Middle frontal gyrus (tissue), 1 donor: ENCODE data around the gene KNDC1.
"Not testable (repeated sequence)": the region's sequence is repeated elsewhere in the genome, so short reads cannot be mapped to it uniquely, and the experiment has no call there.

ENCODE experiments used
- DNase-seq: peaks from one replicate; pipeline ENCODE4 v3.0.0-alpha.2; 2015; ENCODE audit warnings: low spot score; ENCODE audit errors: extremely low spot score

Gene KNDC1

GRCh38 chr10:133139551-133140065, 20.4 kb upstream of the KNDC1 start:
- no peak for DNase-seq

- no peak for DNase-seq
Observed at GRCh38 chr10:133140417-133141143, 19.4 kb upstream of the KNDC1 start.

DNA sequence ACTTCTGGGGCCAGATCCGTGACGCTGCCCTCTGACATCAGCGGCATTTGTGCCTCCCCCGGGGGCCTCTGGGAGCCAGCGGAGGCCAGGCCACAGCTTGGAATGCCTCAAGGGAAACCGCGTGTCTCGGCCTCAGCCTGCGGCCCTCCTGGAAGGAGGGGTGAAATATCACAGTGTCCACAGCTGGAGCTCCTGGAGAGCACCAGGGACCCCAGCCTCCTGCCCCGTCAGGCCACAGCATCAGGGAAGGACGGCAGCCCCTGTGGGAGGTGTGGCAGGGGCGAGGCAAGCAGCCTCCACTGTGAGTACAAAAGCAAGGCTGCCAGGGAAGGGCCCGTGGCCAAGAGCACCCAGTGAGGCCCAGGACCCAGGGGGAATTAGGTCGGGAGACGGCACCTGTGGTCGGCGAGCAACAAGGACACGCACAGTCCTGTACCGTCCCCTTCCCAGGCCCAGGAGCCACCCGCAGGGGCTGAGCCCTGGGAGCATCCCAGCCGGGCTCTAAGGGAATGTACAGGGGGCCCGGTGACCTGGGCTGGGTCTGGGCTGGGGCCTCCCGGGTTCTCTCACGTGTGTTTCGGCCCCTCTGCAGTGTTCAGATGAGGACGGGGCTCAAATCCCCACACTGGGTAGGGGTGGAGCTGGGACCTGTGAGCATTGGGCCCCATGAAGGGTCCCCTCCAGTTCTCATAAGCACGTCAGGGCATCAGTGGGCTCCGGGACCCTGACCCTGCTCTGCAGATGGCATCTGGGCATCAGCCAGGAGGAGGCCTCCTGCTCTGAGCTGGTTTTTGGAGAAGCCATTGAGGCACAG, 18.7 kb upstream of the KNDC1 start:
- no peak for DNase-seq

GRCh38 chr10:133141958-133142340, 18.1 kb upstream of the KNDC1 start:
- DNase-seq: no peak

DNA sequence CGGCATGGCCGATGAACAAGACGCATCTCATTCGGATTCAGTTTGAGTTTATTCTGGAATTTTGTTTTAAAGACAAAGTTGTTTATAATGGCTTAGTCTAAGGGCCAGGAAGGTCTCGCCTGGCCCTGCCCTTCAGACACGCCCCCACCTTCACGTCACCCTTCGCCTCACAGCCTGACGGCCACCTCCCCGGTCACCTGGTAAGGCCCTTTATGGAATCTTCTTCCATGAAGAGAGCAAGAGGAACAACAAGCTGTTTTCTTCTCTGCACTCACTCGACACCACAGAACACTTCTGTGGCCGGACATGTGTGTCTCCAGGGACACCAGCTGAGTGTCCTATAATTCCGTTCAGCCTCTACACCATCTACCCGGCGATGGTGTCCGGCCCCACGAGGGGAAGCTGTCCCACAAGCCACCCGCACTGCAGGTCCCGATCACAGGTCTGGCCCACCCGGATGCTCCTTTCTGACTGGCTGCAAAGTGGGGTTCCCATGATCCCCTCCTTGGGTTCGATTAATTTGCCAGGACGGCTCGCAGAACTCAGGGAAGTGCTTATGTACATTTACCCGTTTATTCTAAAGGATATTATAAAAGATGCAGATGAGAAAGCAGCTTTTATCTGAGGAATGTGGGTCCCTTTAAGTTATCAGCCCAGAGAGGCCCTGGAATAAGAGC, 17.4 kb upstream of the KNDC1 start:
- DNase-seq: no peak

DNA sequence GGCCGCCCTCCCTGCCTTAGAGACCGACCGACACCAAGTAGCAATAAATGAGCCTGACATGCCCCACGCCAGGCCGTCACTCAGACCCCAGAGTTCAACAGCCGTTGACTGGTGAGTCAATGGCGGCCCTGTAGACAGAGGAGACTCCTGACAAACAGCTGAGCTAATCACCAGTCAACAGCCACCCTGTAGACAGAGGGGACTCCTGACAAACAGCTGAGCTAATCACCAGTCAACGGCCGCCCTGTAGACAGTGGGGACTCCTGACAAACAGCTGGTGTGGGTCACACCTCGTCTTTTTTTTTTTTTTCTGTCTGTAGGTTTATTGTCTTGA, 16.9 kb upstream of the KNDC1 start:
- no peak for DNase-seq

DNA sequence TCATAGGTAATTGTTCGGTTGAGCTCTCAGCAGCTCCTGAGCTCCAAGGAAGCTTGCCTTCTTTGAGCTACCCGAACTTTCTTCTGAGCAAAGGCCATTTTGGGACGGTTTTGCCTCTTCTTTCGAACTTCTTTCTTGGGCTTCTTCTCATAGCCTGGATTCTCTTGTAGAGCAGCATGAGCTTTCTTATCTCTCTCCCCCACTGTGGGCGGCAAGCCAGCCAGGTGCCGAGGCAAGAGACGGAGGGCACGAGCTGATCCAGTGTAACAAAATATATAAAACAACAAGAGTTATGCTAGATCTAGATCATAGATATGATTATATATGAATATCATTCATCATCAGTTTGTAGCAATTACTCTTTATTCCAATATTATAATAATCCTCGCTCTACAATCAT, 16.5 kb upstream of the KNDC1 start:
- no peak for DNase-seq

- no peak for DNase-seq
Observed at GRCh38 chr10:133144771-133145170, 15.2 kb upstream of the KNDC1 start.

DNA sequence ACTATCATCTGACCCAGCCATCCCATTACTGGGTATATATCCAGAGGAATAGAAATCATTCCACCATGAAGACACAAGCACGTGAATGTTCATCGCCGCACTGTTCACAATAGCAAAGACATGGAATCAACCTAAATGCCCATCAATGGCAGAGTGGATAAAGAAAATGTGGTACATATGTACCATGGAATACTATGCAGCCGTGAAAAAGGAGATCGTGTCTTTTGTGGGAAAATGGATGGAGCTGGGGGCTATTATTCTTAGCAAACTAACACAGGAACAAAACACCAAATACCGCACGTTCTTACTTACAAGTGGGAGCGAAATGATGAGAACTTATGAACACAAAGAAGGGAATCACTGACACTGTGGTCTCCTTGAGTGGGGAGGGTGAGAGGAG, 9.8 kb upstream of the KNDC1 start:
- DNase-seq: no peak

DNA sequence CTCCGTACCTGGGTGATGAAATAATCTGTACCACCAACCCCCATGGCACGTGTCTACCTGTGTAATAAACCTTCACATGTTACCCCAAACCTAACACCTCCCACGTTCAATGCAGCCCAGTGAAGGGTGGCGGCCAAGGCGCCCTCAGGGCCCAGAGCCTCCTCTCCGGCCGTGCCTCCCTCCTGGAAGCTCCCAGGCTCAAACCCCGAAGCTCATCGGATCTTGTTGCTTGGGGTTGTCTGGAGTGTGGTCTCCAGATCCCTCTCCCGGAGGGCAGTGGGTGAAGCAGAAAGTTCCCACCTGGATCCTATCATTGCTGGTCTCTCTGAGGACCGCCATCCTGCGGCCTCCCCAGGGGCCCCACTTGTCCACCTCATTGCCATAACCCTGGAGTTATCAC, 9.4 kb upstream of the KNDC1 start:
- DNase-seq: no peak

DNA sequence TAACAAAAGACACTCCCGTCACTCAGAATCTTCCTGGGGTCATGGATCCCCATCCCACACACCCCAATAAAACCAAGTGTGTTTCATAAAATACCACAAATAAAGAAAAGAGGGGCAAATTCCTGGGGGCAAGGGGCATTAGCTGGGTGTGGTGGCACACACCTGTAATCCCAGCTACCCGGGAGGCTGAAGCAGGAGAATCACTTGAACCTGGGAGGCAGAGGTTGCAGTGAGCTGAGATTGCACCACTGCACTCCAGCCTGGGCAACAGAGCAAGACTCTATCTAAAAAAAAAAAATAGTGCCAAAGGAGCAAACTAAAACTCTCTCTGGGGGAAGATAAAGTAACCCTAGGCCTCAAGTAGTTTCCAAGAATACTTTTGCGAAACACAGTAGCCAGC, 8.9 kb upstream of the KNDC1 start:
- DNase-seq: not testable (repeated sequence)

GRCh38 chr10:133151543-133151972, 8.5 kb upstream of the KNDC1 start:
- DNase-seq: no peak

DNA sequence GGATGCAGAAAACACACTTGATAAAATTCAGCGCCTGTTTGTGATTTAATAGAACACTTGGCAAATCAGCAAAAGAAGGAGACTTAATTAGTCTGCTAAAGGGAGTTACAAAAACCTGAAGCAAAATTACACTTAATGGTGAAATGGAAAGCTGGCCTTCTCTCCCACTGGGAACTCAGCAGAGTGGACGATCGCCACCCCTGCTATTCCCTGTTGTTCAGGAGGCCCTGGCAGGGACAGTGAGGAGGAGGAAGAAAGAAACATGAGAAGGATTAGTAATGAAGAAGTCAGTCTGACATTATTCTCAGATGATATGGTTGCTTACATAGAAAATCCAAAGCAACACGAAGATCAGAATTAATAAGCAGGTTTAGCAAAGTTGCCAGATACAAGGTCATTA, 5.6 kb upstream of the KNDC1 start:
- DNase-seq: no peak

- no peak for DNase-seq
Observed at GRCh38 chr10:133154996-133155778, 4.8 kb upstream of the KNDC1 start.

DNA sequence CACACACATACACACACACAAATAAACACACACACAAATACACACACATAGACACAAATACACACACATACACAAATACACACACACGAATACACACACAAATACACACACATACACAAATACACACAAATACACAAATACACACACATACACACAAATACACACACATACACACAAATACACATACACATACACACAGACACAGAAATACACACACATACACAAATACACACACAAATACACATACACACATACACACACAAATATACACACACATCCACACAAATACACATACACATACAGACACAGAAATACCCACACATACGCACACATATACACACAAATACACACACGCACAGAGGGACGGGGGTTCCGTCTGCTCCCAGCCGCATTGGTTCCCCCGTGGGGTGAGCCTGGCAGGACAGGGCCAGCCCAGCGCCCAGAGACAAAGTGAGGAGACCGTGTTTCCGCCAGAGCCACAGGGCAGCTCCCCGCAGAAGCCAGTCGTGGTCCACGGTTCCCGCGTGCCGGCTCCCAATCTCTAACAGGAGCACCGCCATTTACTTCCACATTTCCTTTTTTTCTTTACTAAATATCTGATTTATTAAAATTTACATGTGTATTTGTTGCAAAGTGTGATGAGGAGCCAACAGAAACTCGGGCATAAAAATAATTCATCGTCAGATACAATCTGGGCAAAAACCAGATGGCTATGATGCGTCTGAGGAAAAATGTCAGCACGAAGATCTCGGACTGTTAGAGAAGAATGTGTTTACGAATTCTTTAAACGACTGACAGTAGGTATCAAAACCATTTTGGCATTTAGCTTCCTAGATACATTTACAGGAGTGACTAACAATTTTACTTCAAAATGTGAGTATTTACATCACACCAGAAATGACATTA, 3.1 kb upstream of the KNDC1 start:
- DNase-seq: no peak

GRCh38 chr10:133157662-133158436, 2.2 kb upstream of the KNDC1 start:
- no peak for DNase-seq

DNA sequence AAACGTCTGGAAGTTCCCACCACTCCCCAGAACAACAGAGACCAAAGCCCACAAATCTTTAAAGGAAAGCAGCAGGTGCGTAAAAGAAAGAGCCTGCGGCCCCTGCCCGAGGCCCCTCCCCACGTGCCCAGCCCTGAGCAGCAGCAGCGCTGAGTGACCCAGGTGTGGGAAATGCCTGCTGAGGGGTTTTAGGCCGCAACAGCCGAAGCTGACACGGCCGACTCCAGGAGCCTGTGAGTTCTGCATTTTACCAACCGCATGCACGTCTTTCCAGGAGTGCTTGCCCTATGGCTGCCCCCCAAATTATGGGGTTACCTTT, 1.6 kb upstream of the KNDC1 start:
- DNase-seq: no peak

DNA sequence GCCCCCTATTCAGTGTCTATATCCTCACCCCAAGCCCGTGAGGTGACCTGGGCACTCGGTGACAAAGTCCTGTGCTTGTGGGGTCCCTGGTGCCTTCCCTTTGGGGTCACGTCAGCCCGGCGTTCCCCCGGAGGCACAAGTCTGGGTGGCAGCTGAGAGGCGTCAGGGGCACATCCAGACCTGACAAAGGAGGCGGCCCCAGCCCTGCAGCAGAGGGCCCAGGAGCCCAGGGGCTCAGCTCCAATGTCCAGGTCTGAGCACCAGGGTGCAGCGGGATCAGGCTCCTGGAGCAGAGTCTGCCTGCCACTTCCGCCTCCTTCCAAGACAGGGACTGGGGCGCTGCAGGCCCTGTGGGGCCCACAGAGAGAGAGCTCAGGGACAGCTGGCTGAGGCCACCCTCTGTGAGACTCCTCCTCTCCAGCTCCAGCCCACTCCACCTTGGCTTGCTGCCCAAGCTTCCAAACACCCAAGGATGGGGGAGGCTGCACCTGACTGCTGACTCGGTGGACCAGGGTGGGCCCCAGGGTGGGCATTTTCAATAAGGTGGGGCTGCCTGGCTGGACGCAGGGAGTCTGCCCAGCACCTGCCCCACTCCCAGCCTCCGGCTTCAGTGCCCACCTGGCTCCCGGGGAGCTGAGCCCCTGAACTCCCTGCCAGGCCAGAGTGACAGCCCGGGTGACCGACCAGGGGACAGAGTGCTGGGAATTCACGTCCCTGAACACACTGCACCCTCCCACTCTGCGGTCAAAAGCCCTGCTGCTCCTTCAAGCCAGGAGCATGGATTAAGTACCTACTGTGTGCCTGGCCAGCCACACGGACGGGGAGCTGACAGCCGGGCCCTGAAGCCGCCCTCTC, 1.0 kb upstream of the KNDC1 start:
- DNase-seq: no peak

DNA sequence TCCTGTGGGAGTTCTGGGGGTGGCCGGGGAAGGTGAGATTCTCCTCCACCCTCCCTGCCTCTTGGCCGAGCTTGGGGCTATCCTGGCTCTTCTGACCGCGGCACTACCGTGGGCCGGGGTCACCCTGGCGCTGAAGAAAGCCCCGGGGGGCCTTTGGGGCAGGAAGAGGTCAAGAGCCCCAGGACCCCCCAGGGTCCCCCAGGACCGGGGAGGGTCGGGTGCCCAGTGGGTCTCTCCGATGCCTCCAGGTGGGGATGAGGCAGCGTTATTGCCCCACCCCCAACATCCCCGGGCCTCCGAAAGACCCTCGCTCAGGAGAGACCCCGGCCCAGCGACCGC, 439 bp upstream of the KNDC1 start:
- DNase-seq: no peak
